A673 (cell line): ENCODE results near the gene LGMN. TPM values are rescaled to one million over a fixed set of nuclear protein-coding genes. Genes with fewer than 3 reads are reported as not detected.

Experiments used
- BruUV-seq: library from RNA; stranded (reverse); fragments of 400-500 nt; replicated peaks from 2 replicates; lab custom pipeline; 2021; lab: Mats Ljungman, UMichigan
- CTCF ChIA-PET: fragments of 300-600 bp; sonication (Branson Sonifier 250); formaldehyde crosslinking; loops from one replicate; lab custom pipeline; 2022; ENCODE audit warnings: antibody characterized with exemption; lab: Charles Lee
- POLR2A ChIA-PET: fragments of 300-600 bp; sonication (Branson Sonifier 250); formaldehyde crosslinking; loops from one replicate; lab custom pipeline; 2022; ENCODE audit warnings: antibody characterized with exemption; ENCODE audit not compliant: low non-redundant PET; lab: Charles Lee
- DNase-seq: peaks from one replicate; pipeline ENCODE4 v3.0.0-alpha.2; 2015; ENCODE audit warnings: low spot score
- H3K27ac ChIP-seq: fragments of 200-600 bp; sonication (generic); 2 replicates; pipeline ENCODE4 v1.5.1; 2016; ENCODE audit warnings: mixed run types, low read depth, mild to moderate bottlenecking, mixed read lengths, antibody characterized with exemption, low read length; ENCODE audit not compliant: poor library complexity, severe bottlenecking
- H3K27me3 ChIP-seq: fragments of 200-600 bp; sonication (generic); replicated peaks from 2 replicates; pipeline ENCODE4 v1.6.1; 2017; ENCODE audit warnings: mixed run types, low read depth, mild to moderate bottlenecking, mixed read lengths, antibody characterized with exemption, low read length; ENCODE audit not compliant: insufficient read depth, poor library complexity
- H3K36me3 ChIP-seq: fragments of 200-600 bp; sonication (generic); 2 replicates; pipeline ENCODE4 v1.6.1; 2016; ENCODE audit warnings: mixed run types, mild to moderate bottlenecking, mixed read lengths, antibody characterized with exemption, low read length; ENCODE audit not compliant: insufficient read depth, poor library complexity, severe bottlenecking
- H3K4me1 ChIP-seq: fragments of 200-600 bp; sonication (generic); 2 replicates; pipeline ENCODE4 v1.6.1; 2017; ENCODE audit warnings: mixed run types, mild to moderate bottlenecking, mixed read lengths, antibody characterized with exemption, low read length; ENCODE audit not compliant: insufficient read depth, poor library complexity, severe bottlenecking
- H3K4me3 ChIP-seq: fragments of 200-600 bp; sonication (generic); 2 replicates; pipeline ENCODE4 v1.5.1; 2016; ENCODE audit warnings: low read depth, mixed run types, mild to moderate bottlenecking, mixed read lengths, low read length; ENCODE audit not compliant: poor library complexity, severe bottlenecking
- H3K9me3 ChIP-seq: fragments of 200-600 bp; sonication (generic); 2 replicates; pipeline ENCODE4 v1.6.1; 2016; ENCODE audit warnings: mixed run types, low read depth, mild to moderate bottlenecking, mixed read lengths, antibody characterized with exemption, low read length; ENCODE audit not compliant: poor library complexity, severe bottlenecking
- EZH2 ChIP-seq: fragments of 200-600 bp; sonication (generic); IDR thresholded peaks from 2 replicates; pipeline ENCODE4 v1.6.1; 2017; ENCODE audit warnings: borderline replicate concordance, low read depth, mild to moderate bottlenecking, mixed read lengths, antibody characterized with exemption, low read length; ENCODE audit not compliant: poor library complexity, severe bottlenecking
- intact Hi-C: fragments of 100-400 bp; cut with micrococcal nuclease; formaldehyde crosslinking; loops from one replicate; pipeline ENCODE4 v1.10.0; 2022; ENCODE audit not compliant: unreplicated experiment
- total RNA-seq: library from RNA; stranded (reverse); gene quantifications from 2 replicates; pipeline ENCODE4 v1.2.3, GENCODE V29; 2021
- TF ChIP-seq, protein P1 (sequence below): fragments of 300-800, 200-600 bp; sonication (generic); conservative IDR thresholded peaks from 2 replicates; pipeline ENCODE4 v1.5.1; 2017; ENCODE audit warnings: low read depth, mild to moderate bottlenecking, antibody characterized with exemption, low read length, moderate library complexity, mixed read lengths

Gene LGMN
- total RNA-seq, 1 experiment from 2014 or later, result 34.6 TPM

GRCh38 chr14:92659765-92660561, 88.5 kb downstream of the LGMN start:
- ChIA-PET POLR2A (no interaction called here), CTCF (no interaction called here)
- TF ChIP-seq, protein P1, sequence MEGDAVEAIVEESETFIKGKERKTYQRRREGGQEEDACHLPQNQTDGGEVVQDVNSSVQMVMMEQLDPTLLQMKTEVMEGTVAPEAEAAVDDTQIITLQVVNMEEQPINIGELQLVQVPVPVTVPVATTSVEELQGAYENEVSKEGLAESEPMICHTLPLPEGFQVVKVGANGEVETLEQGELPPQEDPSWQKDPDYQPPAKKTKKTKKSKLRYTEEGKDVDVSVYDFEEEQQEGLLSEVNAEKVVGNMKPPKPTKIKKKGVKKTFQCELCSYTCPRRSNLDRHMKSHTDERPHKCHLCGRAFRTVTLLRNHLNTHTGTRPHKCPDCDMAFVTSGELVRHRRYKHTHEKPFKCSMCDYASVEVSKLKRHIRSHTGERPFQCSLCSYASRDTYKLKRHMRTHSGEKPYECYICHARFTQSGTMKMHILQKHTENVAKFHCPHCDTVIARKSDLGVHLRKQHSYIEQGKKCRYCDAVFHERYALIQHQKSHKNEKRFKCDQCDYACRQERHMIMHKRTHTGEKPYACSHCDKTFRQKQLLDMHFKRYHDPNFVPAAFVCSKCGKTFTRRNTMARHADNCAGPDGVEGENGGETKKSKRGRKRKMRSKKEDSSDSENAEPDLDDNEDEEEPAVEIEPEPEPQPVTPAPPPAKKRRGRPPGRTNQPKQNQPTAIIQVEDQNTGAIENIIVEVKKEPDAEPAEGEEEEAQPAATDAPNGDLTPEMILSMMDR, result no peak
- TF ChIP-seq EZH2, result no peak
- no peak overlapping the region for H3K27ac ChIP-seq
- intact Hi-C loops, result no loop called here
- no TSS peak for BruUV-seq
- no peaks in the 10 kb centered on the region for H3K4me1 ChIP-seq
- H3K36me3 ChIP-seq, result no peaks in the 10 kb centered on the region
- no peak overlapping the region for H3K4me3 ChIP-seq
- no peak for DNase-seq
- no peaks in the 10 kb centered on the region for H3K9me3 ChIP-seq
- no peaks in the 10 kb centered on the region for H3K27me3 ChIP-seq

GRCh38 chr14:92658684-92659083, 89.7 kb downstream of the LGMN start:
- intact Hi-C loops, result no loop called here
- no peaks in the 10 kb centered on the region for H3K9me3 ChIP-seq
- H3K36me3 ChIP-seq, result no peaks in the 10 kb centered on the region
- ChIA-PET POLR2A (no interaction called here), CTCF (no interaction called here)
- H3K4me3 ChIP-seq, result no peak overlapping the region
- H3K27ac ChIP-seq, result no peak overlapping the region
- H3K27me3 ChIP-seq, result no peaks in the 10 kb centered on the region
- BruUV-seq, result no TSS peak
- DNase-seq, result no peak
- no peak for TF ChIP-seq EZH2
- TF ChIP-seq, protein P1, result no peak
- H3K4me1 ChIP-seq, result no peaks in the 10 kb centered on the region

DNA sequence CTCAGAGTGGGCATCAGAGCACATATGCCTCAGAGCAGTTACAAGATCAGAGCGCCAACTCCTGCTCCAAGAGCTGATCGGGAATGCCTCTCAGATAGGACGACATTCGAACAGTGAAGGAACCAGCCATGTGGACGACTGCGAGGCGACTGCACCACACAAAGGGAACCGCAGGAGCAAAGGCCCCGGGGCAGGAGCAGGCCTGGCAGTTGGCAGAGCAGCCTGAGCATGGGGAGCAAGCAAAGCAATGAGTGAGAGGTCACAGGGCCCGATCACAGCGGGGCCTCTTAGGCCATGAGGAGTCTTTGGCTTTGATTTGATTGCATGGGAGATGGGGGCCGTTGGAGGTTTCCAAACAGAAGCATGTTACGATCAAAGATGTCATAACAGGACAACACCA, 90.3 kb downstream of the LGMN start:
- no peak overlapping the region for H3K27ac ChIP-seq
- TF ChIP-seq EZH2, result no peak
- TF ChIP-seq, protein P1, result no peak
- BruUV-seq, result no TSS peak
- H3K27me3 ChIP-seq, result no peaks in the 10 kb centered on the region
- no peaks in the 10 kb centered on the region for H3K9me3 ChIP-seq
- POLR2A ChIA-PET, result no interaction called here
- no peak overlapping the region for H3K4me3 ChIP-seq
- intact Hi-C loops, result no loop called here
- DNase-seq, result no peak
- CTCF ChIA-PET, result interaction anchor here (0.6 kb wide), 1 partner anchor 113 kb away, joined by 4 read pairs; no protein-coding TSS in a partner anchor
- H3K4me1 ChIP-seq, result no peaks in the 10 kb centered on the region
- no peaks in the 10 kb centered on the region for H3K36me3 ChIP-seq
